Medulla oblongata (tissue), 1 donor: ENCODE measurements around the gene TSTD2.

Source experiments
- DNase-seq: peaks from one replicate; pipeline ENCODE4 v3.0.0-alpha.2; 2015; ENCODE audit errors: extremely low spot score

Gene TSTD2

DNA sequence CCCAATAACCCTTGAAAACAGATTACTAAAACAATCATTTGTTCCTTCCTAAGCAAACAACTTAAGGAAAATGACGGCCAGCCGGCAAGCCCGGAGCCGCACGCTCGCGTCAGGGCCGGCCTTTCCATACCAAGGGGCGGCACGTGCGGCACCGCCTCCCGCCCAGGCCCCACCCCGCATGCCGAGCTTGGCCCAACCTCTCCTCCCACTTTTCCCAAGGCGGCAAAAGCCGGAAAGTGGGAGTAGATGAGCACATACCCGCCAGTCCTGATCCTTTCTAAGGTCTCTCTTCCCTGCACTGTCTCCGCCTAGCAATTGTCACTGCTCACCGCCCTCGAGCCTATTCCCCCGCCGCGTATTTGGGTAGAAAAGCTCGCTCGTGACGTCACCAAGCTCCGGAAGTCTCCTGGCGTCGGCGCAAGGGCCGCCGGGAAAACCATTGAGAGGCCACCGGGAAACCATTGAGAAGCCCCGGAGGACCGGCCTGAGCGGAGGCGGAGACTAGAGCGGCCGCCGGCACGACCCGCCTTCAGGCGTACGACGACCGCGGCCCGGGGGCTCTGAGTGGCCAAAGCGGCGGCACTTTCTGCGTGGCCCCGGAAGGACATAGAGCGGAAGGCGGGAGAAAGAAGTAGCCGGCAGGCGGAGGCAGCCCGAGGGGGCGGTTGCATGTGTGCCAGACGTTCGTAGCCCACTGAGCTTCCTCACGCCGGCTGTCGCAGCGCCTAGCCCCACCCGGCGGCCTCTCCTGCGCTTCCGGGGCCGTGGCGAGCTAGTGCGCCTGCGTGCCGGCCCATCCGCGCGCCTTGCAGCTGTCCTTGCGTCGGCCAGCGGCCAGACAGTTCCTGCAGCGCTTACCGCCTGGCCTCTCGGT lies at the start of gene TSTD2, which contains the start of gene NCBP1:
Gene TSTD2 (minus strand): TSS at position 384 of the 874 bp plus-strand sequence. CDS start 5,806 bp downstream, outside the sequence.
Gene NCBP1 (plus strand): TSS at position 837 of the 874 bp plus-strand sequence. CDS start 61 bp downstream, outside the sequence.
- peak; percentile 98 for DNase-seq

DNA sequence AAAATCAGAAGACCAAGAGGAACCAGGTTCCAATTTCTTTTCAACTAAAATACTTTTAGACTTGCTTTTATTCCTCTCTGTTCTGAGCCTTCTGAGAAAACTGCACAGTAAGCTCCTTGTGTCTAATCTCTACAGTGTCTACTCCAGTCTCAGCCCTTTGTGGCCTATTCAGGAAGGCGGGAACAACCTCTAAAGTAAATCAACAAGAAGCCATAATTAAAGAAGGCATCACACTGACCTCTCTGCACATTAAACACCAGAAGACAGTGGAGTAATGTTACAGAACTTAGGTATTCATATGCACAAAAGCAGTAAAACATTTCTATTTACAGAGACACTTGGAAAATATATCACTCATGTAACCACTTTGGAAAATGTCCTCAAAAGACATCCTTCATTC lies 49.1 kb upstream of the TSTD2 start:
- no peak for DNase-seq

DNA sequence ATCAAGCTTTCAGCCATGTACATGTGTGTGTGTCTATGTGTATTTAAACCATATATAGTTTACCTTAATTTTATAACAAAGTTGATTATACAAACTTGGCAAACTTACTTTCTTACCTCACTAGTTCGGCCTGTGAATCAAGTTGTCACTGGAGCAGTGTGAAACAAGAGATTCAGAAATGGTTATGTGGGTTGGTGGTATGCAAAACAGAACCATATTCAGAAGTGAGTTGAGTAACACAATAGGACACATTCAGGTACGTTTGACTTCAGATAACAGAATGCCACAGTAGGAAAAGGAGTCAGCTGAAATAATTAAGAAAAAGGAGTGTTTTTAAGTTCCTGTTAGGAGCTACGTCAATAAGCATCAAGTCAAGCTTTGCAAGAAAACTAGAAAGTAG lies 42.5 kb upstream of the TSTD2 start:
- no peak for DNase-seq

GRCh38 chr9:97673922-97674321 lies 40.8 kb upstream of the TSTD2 start:
- DNase-seq, result no peak

GRCh38 chr9:97672403-97672802 lies 39.2 kb upstream of the TSTD2 start:
- DNase-seq, result no peak

- no peak for DNase-seq
Observed at GRCh38 chr9:97670586-97670985, 37.4 kb upstream of the TSTD2 start.

- DNase-seq, result no peak
Observed at GRCh38 chr9:97668485-97668884, 35.3 kb upstream of the TSTD2 start.

DNA sequence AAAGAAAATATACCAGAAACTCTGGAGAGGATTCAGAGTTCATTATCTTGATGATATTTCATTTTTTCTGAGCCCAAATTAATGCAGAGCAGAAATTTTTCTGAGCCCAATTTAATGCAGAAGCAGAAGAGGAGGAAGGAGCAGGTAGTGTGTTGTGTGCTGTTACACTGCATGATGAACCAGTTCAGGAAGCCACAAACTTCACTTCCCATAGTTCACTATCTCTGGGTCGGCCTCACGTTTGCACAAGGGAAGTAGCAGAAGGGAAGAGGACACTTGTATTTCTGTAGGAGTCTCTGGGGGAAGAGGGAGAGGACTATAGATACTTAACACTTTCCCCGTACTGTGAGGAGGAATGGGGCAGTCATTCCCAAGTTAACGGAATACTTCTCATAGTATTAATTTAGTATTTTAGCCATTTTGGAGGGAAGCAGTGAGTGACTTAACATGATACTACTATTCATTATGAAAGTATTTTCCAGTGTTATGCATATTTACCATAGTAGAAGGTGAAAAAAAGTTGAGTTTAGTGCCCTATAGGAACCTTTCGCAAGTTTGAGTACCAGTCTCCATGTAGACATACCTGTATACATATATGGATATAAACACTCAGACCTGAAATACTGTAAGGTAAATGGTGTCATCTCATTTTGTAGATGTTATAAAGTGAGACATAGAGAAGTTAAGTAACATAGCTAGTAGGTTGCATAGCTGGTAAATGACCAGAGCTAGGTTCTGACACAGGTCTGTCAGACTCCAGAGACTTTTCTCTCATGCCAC lies 33.9 kb upstream of the TSTD2 start:
- DNase-seq, result peak; percentile 31

- DNase-seq, result no peak
Observed at GRCh38 chr9:97665742-97666141, 32.6 kb upstream of the TSTD2 start.

GRCh38 chr9:97660847-97661246 lies 27.7 kb upstream of the TSTD2 start:
- no peak for DNase-seq

GRCh38 chr9:97660340-97660739 lies 27.2 kb upstream of the TSTD2 start:
- peak; percentile 39 for DNase-seq

DNA sequence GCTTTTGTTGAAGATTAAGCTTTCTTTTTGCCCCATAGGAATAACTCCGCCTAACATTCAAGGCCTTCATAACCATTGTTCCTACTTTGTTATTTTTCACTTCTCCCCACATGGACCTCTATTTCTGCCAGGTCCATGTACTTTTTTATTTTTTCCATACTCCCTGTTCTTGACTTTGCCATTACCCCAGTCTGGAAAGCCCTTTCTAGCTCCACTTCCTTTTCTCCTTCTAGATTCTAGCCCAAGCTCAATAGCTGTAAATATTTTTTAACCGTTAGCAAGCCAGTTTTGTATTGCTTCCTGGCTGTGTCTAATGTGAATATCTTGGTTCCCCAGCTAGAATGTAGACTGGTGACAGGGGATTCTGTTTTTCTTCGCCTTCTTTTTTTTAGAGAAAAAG lies 26.6 kb upstream of the TSTD2 start:
- DNase-seq, result no peak

DNA sequence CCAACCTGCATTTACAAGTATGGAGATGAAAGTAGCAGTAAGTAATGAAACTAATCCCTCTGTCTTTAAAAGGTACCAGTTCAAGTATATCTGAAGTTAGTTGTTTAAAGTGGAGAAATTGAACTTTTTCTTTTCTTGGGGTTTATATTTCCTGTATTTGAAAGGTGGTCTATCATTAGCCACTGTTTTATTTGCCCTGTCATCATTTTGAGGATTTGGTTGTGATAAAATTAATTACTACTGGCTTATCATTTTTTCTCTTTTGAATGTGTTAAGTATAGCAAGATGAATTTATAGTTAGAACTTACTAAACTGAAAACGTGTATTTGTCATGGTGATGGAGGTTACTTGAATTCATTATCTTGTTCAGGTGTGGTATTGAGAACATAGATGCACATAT lies 25.5 kb upstream of the TSTD2 start:
- DNase-seq, result no peak

DNA sequence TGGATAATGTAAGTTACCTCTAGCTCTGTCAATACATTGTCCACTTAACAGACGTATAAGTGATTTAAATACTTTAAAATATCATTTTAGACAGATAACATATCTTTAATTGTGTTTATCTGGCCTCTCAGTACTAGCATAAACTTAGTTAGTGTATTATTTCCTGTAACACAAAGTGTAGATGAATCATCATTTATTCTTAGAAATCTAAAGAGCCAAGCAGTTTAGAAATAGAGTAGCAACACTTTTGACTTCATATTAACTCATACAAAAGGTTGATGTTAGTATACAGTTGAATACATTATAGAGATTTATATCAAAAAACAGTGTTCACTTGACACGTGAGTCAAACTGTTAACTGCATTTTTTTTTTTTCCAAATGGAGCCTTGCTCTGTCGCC lies 18.5 kb upstream of the TSTD2 start:
- no peak for DNase-seq

- DNase-seq, result no peak
Observed at GRCh38 chr9:97647996-97648395, 14.8 kb upstream of the TSTD2 start.

GRCh38 chr9:97645720-97646119 lies 12.6 kb upstream of the TSTD2 start:
- DNase-seq, result no peak

DNA sequence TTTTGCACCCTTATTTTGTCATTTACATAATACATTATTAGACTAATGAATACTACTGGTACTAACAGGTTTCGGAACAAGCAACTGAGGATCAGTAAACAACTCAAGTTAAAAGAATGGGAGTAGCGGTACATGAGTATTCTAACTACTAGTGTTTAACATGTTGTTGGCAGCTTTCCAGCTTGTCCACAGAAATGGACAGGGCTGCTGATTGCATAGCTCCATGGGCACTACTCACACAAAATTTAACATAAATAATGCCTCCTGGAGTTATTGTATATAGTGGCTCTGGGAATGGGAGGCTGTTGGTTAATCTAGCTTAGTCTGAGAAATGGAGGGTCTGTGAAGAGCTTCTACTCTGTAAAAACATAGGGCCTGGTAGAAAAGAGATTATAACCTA lies 7.2 kb upstream of the TSTD2 start:
- DNase-seq, result no peak

- DNase-seq, result no peak
Observed at GRCh38 chr9:97638666-97639065, 5.5 kb upstream of the TSTD2 start.

GRCh38 chr9:97636903-97637302 lies 3.7 kb upstream of the TSTD2 start:
- no peak for DNase-seq

DNA sequence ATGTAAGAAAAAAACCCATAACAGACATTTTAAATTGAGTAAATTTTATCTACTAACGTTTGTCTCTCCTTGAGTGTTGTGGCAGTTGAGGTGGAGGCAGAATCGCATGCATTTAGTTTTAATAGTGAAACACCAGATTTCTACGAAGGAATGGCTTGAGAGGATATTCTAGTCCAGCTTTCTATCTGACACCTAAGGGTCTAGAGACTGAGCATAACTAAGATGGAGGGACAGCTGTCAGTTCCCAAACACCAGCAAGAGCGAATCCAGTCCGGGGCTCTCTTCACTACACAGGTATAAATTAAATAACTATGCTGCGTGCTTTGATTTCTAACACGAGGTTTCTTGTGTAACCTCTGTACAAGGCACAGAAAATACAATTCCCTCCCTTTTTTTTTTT lies 1.9 kb upstream of the TSTD2 start:
- no peak for DNase-seq

DNA sequence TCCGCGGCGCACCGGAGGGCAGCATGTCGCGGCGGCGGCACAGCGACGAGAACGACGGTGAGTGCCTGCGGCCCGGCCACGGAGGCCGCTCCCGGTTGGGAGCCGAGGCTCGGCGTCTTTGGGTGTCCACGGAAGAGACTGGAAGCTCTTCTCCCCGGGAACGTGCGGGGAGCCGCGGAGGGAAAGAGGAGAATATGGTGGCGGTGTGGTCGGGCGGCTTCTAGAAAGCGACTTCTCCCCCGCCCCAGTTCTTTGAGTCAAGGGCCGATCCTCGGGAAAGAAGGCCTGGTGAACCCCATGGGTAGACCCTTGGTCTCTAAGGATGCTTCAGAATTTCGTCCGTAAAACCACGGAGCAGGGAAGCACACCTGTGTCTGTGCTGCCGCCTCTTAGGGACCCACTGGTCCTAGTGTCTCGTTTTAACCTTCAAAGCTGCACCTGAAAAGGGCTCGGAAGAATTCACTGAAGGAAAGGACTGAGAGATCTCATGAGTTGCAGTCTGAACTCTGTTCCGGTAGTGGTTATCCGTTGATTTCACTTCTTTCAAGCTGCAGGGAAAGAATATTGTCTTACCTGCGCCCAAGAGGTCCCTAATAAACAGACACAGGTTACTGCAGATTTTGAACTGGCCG lies 807 bp upstream of the TSTD2 start:
- DNase-seq, result peak; percentile 37

- DNase-seq, result peak; percentile 62
Observed at GRCh38 chr9:97632248-97632984, 752 bp downstream of the TSTD2 start.
